Mammary epithelial cell (primary cell): ENCODE measurements around the gene CUL7.

Experiments
- CTCF ChIP-seq, 2 donors: IDR thresholded peaks in 1 of 2; conservative IDR thresholded peaks in 1 of 2; 2 replicates each; pipeline ENCODE4 v1.5.1; 2011 to 2012; ENCODE audit warnings: inconsistent platforms in 2 of 2, low read length in 2 of 2, mild to moderate bottlenecking in 2 of 2, control low read depth in 1 of 2, low read depth in 1 of 2; ENCODE audit not compliant: insufficient read depth in 1 of 2; ENCODE audit errors: extremely low read depth in 1 of 2
- EZH2 ChIP-seq: IDR thresholded peaks from 2 replicates; pipeline ENCODE4 v1.6.1; 2012; ENCODE audit warnings: low read length, inconsistent platforms, borderline replicate concordance

GRCh38 chr6:43062818-43063217 is 9.2 kb upstream of the CUL7 start:
- TF ChIP-seq CTCF (conservative IDR thresholded peaks at IDR 0.05 in 1 of 2, IDR thresholded peaks at IDR 0.05 in 1 of 2; ENCODE audit: extremely low read depth in 1 of 2, insufficient read depth in 1 of 2, low read depth in 1 of 2, low read length in 2 of 2) (no peak), EZH2 (no peak)
